ENCODE measurements around the gene SUSD1.
A peak's percentile ranks its signal among the peaks of the same experiment; 100 is the strongest.

The SUSD1 gene

DNA sequence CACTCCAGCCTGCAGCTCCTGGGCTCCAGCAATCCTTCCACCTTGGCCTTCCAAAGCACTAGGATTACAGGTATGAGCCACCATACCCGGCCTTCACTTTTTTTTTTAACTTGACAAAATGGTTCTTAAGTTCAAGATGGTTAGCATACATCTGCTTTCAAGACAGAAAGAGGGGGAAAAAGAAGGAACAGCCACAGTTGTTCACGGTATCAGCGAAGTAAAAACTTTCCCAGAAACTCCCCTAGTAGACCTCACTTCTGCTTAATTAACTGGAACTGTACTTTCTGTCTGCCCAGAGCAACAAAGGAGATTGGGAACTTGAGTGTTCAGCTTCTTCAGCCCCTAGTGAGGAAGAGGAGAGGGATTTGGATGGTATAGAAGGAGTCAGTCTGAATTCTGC, 161.8 kb downstream of the SUSD1 start:
- Histone ChIP-seq H3K9ac (no peak overlapping the region), H3K36me3 (ENCODE audit: insufficient read depth) (no peaks in the 10 kb centered on the region), H4K20me1 (ENCODE audit: insufficient read depth) (no peaks in the 10 kb centered on the region), H3K79me2 (ENCODE audit: insufficient read depth, low read depth) (no peaks in the 10 kb centered on the region), H3K4me2 (no peak overlapping the region), H3K4me3 (IDR thresholded peaks at IDR 0.05; ENCODE audit: insufficient read depth, low read depth, low read length) (no peak overlapping the region), H3K27me3 (ENCODE audit: insufficient read depth, low read depth) (no peaks in the 10 kb centered on the region), H3K27ac (no peak overlapping the region), H3K4me1 (ENCODE audit: low read depth, poor library complexity, severe bottlenecking) (peaks cover 17% of the 10 kb centered on the region), H2AFZ (ENCODE audit: low read depth) (no peak overlapping the region)
- TF ChIP-seq CTCF (conservative IDR thresholded peaks at IDR 0.05; ENCODE audit: low read depth, low read length): no peak

- no peaks in the 10 kb centered on the region for H3K36me3 ChIP-seq (ENCODE audit: insufficient read depth)
- peak overlapping the region; percentile 31; the same call in 1 of the 2 replicates for H3K27ac ChIP-seq
- no peaks in the 10 kb centered on the region for H3K27me3 ChIP-seq (ENCODE audit: insufficient read depth, low read depth)
- TF ChIP-seq CTCF (conservative IDR thresholded peaks at IDR 0.05; ENCODE audit: low read depth, low read length): no peak
- peak overlapping the region; percentile 12; the same call in 1 of the 2 replicates for H3K4me2 ChIP-seq
- no peak overlapping the region for H3K9ac ChIP-seq
- no peaks in the 10 kb centered on the region for H4K20me1 ChIP-seq (ENCODE audit: insufficient read depth)
- no peak overlapping the region for H3K4me3 ChIP-seq (IDR thresholded peaks at IDR 0.05; ENCODE audit: insufficient read depth, low read depth, low read length)
- no peaks in the 10 kb centered on the region for H3K79me2 ChIP-seq (ENCODE audit: insufficient read depth, low read depth)
- peaks cover 17% of the 10 kb centered on the region for H3K4me1 ChIP-seq (ENCODE audit: low read depth, poor library complexity, severe bottlenecking)
- H2AFZ ChIP-seq (ENCODE audit: low read depth): peak overlapping the region; percentile 26; the same call in 1 of the 2 replicates
These were observed 162.8 kb downstream of the SUSD1 start for GRCh38 chr9:112012026-112012902.

GRCh38 chr9:112011051-112011620, 164.0 kb downstream of the SUSD1 start:
- H3K4me1 ChIP-seq (ENCODE audit: low read depth, poor library complexity, severe bottlenecking): peaks cover 17% of the 10 kb centered on the region
- no peaks in the 10 kb centered on the region for H4K20me1 ChIP-seq (ENCODE audit: insufficient read depth)
- no peak overlapping the region for H3K9ac ChIP-seq
- no peak for TF ChIP-seq CTCF (conservative IDR thresholded peaks at IDR 0.05; ENCODE audit: low read depth, low read length)
- H3K79me2 ChIP-seq (ENCODE audit: insufficient read depth, low read depth): no peaks in the 10 kb centered on the region
- no peak overlapping the region for H3K27ac ChIP-seq
- no peak overlapping the region for H3K4me2 ChIP-seq
- no peaks in the 10 kb centered on the region for H3K36me3 ChIP-seq (ENCODE audit: insufficient read depth)
- no peak overlapping the region for H2AFZ ChIP-seq (ENCODE audit: low read depth)
- no peaks in the 10 kb centered on the region for H3K27me3 ChIP-seq (ENCODE audit: insufficient read depth, low read depth)
- H3K4me3 ChIP-seq (IDR thresholded peaks at IDR 0.05; ENCODE audit: insufficient read depth, low read depth, low read length): no peak overlapping the region

DNA sequence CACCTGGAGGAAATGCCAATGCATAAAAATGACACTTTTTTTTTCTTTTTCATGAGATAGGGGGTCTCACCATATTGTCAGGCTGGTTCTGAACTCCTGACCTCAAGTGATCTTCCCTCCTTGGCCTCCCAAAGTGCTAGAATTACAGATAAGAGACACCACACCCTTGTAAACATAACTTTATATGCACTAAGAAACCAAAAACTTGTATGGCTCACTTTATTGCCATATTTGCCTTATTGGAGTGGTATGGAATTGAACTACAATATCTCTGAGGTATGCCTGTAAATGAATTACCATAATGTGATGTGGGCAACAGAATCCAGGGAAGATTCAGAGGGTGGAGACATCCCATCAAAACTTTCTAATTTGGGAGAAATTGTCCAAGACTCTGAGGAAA, 164.6 kb downstream of the SUSD1 start:
- H3K27ac ChIP-seq: no peak overlapping the region
- H2AFZ ChIP-seq (ENCODE audit: low read depth): no peak overlapping the region
- TF ChIP-seq CTCF (conservative IDR thresholded peaks at IDR 0.05; ENCODE audit: low read depth, low read length): no peak
- H3K4me1 ChIP-seq (ENCODE audit: low read depth, poor library complexity, severe bottlenecking): peaks cover 17% of the 10 kb centered on the region
- no peaks in the 10 kb centered on the region for H3K36me3 ChIP-seq (ENCODE audit: insufficient read depth)
- no peaks in the 10 kb centered on the region for H3K79me2 ChIP-seq (ENCODE audit: insufficient read depth, low read depth)
- H4K20me1 ChIP-seq (ENCODE audit: insufficient read depth): no peaks in the 10 kb centered on the region
- no peaks in the 10 kb centered on the region for H3K27me3 ChIP-seq (ENCODE audit: insufficient read depth, low read depth)
- H3K9ac ChIP-seq: no peak overlapping the region
- no peak overlapping the region for H3K4me2 ChIP-seq
- H3K4me3 ChIP-seq (IDR thresholded peaks at IDR 0.05; ENCODE audit: insufficient read depth, low read depth, low read length): no peak overlapping the region
